ENCODE data around the gene UTP3.

UTP3 gene

DNA sequence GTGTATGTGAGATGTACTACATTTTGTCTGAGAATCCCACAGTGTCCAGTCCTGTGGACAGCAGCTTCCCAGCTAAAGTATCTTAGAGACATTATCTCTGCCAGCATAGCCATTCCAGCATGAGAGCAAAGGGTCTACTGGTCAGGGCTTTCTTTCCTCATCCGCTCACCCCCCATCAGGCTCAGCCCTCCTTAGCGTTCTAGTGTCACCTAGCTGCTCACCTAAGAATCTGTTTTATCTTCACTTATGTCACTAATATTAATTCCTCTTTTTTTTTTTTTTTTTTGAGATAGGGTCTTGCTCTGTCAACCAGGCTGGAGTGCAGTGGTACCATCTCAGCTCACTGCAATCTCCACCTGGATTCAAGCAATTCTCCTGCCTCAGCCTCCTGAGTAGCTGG is 49.1 kb downstream of the UTP3 start:
- no peaks in the 10 kb centered on the region for H3K9me3 ChIP-seq (ENCODE audit: control insufficient read depth in 1 of 2, low read length in 2 of 2)
- H3K27ac ChIP-seq (ENCODE audit: low read length), result no peak overlapping the region
- no peaks in the 10 kb centered on the region for H3K27me3 ChIP-seq (ENCODE audit: low read depth, low read length)
- H3K36me3 ChIP-seq (ENCODE audit: control insufficient read depth in 1 of 2, insufficient read depth in 2 of 2, low read length in 2 of 2), result no peaks in the 10 kb centered on the region
- no peak overlapping the region for H3K4me3 ChIP-seq (ENCODE audit: low read depth in 1 of 2, low read length in 2 of 2)
- peaks cover 3 to 18% of the 10 kb centered on the region in 2 donors for H3K4me1 ChIP-seq (ENCODE audit: control insufficient read depth in 1 of 2, insufficient read depth in 2 of 2, low read length in 2 of 2)

DNA sequence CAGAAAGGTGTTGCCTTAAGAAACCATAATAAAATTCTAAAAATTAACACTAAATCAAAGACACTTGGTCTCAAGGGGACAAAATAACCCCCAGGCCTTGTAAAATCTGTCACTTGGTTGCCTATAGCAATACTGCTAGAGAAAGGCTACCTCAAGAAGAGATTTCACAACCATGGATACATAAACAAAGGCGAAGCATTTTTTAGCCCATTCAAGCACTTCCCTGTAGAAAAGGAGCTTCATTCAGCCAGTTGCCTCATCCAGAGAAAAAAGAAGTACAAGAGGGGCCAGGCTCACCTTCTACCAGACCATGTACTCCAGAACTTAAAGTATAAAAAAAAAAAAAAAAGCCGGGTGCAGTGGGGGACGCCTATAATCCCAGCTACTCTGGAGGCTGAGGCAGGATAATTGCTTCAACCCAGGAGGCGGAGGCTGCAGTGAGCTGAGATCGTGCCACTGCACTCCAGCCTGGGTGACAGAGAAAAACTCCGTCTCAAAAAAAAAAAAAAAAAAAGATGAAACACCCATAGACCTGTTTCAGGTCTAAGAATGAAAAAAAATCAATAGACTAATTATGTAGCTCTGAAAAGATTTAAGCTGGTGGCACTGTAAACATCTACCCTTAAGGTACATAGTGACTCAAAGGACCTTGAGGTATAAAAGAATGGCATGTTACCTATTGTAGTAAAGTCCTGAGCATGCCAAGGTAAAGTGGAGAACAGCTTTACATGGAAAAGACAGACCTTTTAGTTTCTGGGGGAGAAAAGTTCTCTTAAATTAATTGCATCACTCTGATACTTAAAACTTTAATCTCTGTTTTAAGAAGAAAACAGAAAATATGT is 51.4 kb downstream of the UTP3 start:
- H3K27me3 ChIP-seq (ENCODE audit: low read depth, low read length), result no peaks in the 10 kb centered on the region
- H3K9me3 ChIP-seq (ENCODE audit: control insufficient read depth in 1 of 2, low read length in 2 of 2), result no peaks in the 10 kb centered on the region
- H3K4me3 ChIP-seq (ENCODE audit: low read depth in 1 of 2, low read length in 2 of 2), result no peak overlapping the region
- H3K4me1 ChIP-seq (ENCODE audit: control insufficient read depth in 1 of 2, insufficient read depth in 2 of 2, low read length in 2 of 2), result peaks cover 0 to 14% of the 10 kb centered on the region in 2 donors
- H3K36me3 ChIP-seq (ENCODE audit: control insufficient read depth in 1 of 2, insufficient read depth in 2 of 2, low read length in 2 of 2), result no peaks in the 10 kb centered on the region
- no peak overlapping the region for H3K27ac ChIP-seq (ENCODE audit: low read length)
